Cortex of kidney (tissue), 1 donor: Measurements from ENCODE around the gene FAM118B.

ENCODE experiments used
- DNase-seq: peaks from one replicate; lab custom pipeline; 2025; lab: John Stamatoyannopoulos, UW

FAM118B gene

DNA sequence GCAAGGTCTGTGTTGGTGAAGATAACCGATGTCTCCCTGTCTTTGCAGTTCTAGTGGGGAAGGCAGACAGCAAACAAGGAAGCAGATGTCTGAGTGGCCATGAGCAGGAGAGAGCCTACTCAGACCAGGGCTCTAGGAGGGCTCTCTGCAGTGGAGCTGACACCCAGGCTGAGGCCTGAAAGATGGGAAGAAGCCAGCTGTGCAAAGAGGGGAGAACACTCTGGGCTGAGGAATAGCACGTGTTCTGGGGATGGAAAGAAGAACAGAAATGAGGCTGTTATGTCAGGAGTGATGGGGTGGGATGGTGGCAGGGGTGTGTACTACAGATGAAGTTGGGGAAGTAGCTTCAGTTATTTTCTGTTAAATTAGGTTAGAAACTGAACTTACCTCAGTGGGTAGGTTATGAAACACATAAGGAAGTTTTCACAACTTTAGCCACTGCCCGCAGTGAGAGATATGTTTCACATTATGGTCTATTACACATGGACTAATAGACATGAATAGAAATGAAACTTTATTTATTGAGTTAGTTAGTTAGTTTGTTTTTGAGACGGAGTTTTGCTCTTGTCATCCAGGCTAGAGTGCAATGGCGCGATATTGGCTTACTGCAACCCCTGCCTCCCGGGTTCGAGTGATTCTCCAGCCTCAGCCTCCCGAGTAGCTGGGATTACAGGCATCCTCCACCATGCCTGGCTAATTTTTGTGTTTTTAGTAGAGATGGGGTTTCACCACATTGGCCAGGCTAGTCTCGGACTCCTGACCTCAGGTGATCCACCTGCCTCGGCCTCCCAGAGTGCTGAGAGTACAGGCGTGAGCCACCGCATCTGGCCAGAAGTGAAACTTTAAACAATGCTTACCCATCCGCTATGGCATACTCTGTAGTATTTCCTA lies 100.1 kb downstream of the FAM118B start:
- DNase-seq, result no peak
